HG03039 (cell line): ENCODE results near the gene IQCF5.
"Not testable (repeated sequence)": the region's sequence is repeated elsewhere in the genome, so short reads cannot be mapped to it uniquely, and the experiment has no call there.

Source experiments
- ATAC-seq: cut with Tn5 transposase; IDR thresholded peaks from one replicate; pipeline ENCODE4 v1.9.1; 2021; ENCODE audit warnings: mild to moderate bottlenecking, moderate library complexity; ENCODE audit not compliant: unreplicated experiment

IQCF5 gene

GRCh38 chr3:51869304-51869703 is 6.1 kb downstream of the IQCF5 start:
- no peak for ATAC-seq

DNA sequence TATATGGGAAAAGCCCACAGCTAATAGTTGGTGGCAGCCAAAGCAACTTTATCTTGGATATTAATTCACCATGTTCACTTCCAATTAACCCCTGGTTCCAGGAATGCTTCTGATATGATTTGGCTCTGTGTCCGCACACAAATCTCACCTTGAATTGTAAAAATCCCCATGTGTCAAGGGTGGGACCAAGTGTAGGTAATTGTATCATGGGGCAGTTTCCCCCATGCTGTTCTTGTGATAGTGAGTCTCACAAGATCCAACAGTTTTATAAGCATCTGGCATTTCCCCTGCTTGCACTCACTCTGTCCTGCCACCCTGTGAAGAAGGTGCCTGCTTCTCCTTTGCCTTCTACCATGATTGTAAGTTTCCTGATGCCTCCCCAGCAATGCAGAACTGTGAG is 6.5 kb downstream of the IQCF5 start:
- not testable (repeated sequence) for ATAC-seq

DNA sequence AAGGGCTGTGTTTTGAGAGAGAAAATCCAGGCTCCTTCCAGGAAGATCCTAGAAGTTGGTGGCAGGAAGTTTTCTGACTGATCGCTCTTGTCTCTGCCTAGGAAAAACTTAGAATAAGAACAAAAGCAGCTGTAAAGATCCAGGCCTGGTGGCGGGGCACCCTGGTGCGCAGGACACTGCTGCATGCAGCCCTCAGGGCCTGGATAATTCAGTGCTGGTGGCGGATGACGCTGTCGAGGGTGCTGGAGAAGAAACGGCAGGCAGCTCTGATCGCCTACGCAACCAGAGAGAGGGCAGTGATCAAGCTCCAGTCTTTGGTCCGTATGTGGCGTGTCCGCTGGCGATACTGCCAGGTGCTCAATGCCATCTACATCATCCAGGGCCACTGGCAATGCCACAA is 12.5 kb downstream of the IQCF5 start:
- ATAC-seq, result no peak

DNA sequence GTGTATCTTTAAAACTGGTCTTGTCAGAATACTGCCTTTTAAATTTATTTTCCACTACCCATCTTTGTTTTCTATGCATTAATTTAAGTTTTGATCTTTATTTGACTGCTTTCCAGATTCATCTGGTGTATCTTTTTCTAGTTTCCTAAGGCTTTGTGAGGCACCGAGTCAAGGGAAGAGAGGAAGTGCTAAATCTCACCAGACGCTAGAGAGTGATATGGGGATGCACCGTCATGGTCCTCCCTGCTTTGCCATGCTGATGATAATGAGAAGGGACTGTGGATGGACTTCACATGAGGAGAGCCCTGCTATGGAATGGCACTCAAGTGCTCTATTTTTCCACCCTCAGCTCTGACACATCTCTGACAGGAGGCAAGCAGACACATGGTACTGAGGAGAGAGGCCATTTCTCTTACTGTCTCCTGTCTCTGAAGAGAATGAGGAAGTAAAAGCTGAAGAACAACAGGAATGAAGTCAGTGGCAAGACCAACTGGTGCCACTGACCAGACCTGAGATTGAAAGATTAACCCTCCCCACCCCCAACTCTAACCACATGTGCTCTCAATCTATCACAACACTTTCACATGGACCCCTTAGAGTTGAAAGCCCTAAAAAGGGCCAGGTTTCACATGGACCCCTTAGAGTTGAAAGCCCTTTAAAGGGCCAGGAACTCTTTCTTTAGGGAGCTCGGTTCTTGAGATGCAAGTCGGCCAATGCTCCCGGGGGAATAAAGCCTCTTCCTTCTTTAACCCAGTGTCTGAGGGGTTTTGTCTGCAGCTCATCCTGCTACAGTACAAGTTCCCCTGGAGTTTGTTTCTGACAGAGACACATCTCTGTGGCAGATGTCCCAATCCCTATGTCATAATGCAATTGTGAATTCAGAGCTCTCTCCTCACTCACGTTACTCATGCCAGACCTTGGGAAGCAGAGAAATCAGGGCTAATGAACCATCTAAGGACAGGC is 14.4 kb downstream of the IQCF5 start, which contains the start of gene IQCF2:
Gene IQCF2 (plus strand): TSS at position 913 of the 963 bp plus-strand sequence. CDS start 52 bp downstream, outside the sequence.
- no peak for ATAC-seq

DNA sequence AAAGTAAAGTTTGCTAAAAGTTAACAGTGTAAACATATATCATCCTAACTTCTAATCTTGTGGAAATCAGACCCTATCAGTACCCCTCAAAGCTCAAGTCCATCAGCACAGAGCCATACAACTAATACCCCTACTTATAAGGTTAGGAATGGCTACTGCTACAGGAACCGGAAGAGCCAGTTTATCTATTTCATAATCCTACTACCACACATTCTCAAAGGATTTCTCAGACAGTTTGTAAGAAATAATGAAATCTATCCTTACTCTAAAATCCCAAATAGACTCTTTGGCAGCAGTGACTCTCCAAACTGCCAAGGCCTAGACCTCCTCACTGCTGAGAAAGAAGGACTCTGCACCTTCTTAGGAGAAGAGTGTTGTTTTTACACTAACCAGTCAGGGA is 20.0 kb downstream of the IQCF5 start:
- ATAC-seq, result not testable (repeated sequence)

GRCh38 chr3:51845129-51845528 is 30.3 kb downstream of the IQCF5 start:
- ATAC-seq, result no peak

GRCh38 chr3:51836606-51837005 is 38.8 kb downstream of the IQCF5 start:
- no peak for ATAC-seq

DNA sequence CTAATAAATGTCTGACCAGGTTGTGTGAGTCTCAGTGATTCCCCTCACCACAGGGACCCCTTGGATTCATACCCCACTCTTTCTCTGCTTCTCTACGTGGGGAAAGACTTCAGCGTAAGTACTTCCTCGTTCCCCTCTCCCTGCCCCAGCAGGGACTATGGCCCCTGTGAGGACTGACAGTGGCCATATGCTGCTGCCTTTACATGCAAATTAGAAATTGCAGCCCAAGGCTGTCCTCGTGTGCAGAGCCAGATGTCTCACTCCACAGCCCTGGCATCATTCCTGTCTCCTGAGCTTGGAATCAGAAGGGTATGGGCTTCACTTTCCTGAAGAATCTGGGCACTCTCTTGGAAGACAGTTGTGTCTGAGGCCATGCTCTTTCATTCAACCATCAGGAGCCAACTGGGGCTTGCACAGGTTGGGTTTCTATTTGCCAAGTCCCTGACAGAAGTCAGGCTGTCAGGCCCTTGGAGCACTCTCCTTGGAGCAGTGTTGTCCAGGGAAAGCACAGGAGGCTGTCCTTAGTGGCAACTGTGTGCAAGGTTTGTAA is 44.5 kb downstream of the IQCF5 start:
- no peak for ATAC-seq

DNA sequence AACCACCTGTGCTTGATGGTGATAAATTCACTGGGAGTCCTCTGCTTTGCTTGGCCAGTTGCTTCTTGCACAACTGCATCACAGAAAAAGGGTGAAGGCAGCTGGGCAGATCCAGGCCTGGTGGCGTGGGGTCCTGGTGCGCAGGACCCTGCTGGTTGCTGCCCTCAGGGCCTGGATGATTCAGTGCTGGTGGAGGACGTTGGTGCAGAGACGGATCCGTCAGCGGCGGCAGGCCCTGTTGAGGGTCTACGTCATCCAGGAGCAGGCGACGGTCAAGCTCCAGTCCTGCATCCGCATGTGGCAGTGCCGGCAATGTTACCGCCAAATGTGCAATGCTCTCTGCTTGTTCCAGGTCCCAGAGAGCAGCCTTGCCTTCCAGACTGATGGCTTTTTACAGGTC is 45.1 kb downstream of the IQCF5 start:
- ATAC-seq, result no peak

GRCh38 chr3:51828297-51828696 is 47.1 kb downstream of the IQCF5 start:
- no peak for ATAC-seq
